Thyroid gland (tissue), 4 donors: ENCODE results near the gene CACNA1D.

Source experiments
- CTCF ChIP-seq, 6 experiments: fragments of 200-600 bp in 3 of 6; fragments of 450-650 bp in 3 of 6; sonication (generic) in 3 of 6; IDR thresholded peaks; one replicate each; pipeline ENCODE4 v1.5.1; 2016 to 2019; ENCODE audit warnings: antibody characterized with exemption in 6 of 6, mild to moderate bottlenecking in 2 of 6, inconsistent platforms in 1 of 6, moderate library complexity in 1 of 6
- POLR2A ChIP-seq, 2 donors: fragments of 450-650 bp; IDR thresholded peaks; one replicate each; pipeline ENCODE4 v1.6.1; 2017; ENCODE audit warnings: antibody characterized with exemption in 2 of 2, mild to moderate bottlenecking in 2 of 2, moderate library complexity in 1 of 2

- TF ChIP-seq POLR2A (IDR thresholded peaks at IDR 0.05) (no peak), CTCF (IDR thresholded peaks at IDR 0.05) (no peak)
These were observed 246.5 kb downstream of the CACNA1D start for GRCh38 chr3:53740956-53741355.
